HepG2 (cell line): ENCODE data around the gene TAF6L. TPM values are rescaled to one million over a fixed set of nuclear protein-coding genes. Genes with fewer than 3 reads are reported as not detected.

Experiments
- CCAR2 ChIP-seq: fragments of 200-400 bp; formaldehyde crosslinking; optimal IDR thresholded peaks from 2 replicates; pipeline ENCODE3; 2018; ENCODE audit warnings: low read depth, mild to moderate bottlenecking, low read length, moderate library complexity
- CEBPB ChIP-seq: IDR thresholded peaks from 2 replicates; pipeline ENCODE4 v1.6.1; 2011; ENCODE audit warnings: low read depth, low read length, improper control_type of control experiment, borderline replicate concordance
- MATR3 ChIP-seq: sonication (generic); formaldehyde crosslinking; IDR thresholded peaks from 2 replicates; pipeline ENCODE4 v1.4.0; 2020; ENCODE audit warnings: missing genetic modification reagents
- PAX8 ChIP-seq: sonication (generic); formaldehyde crosslinking; IDR thresholded peaks from 2 replicates; pipeline ENCODE4 v1.8.0; 2022; ENCODE audit warnings: mild to moderate bottlenecking, missing genetic modification reagents, borderline replicate concordance
- USF2 ChIP-seq, 2 experiments: sonication (generic) in 1 of 2; formaldehyde crosslinking in 1 of 2; IDR thresholded peaks; 2 replicates each; pipeline versions ENCODE4 v1.5.1 to v1.6.1; 2011 to 2020; ENCODE audit warnings: borderline replicate concordance in 1 of 2, low read depth in 1 of 2, low read length in 1 of 2, mild to moderate bottlenecking in 1 of 2, missing genetic modification reagents in 1 of 2, moderate library complexity in 1 of 2
- ZNF256 ChIP-seq: sonication (generic); formaldehyde crosslinking; conservative IDR thresholded peaks from 2 replicates; pipeline ENCODE4 v1.4.0; 2020; ENCODE audit warnings: missing genetic modification reagents
- ZNF263 ChIP-seq: sonication (generic); formaldehyde crosslinking; IDR thresholded peaks from 2 replicates; pipeline ENCODE4 v1.4.0; 2020; ENCODE audit warnings: missing genetic modification reagents
- ZNF644 ChIP-seq: IDR thresholded peaks from 2 replicates; pipeline ENCODE4 v1.6.1; 2016; ENCODE audit warnings: low read depth
- ZNF772 ChIP-seq: sonication (generic); formaldehyde crosslinking; IDR thresholded peaks from 2 replicates; pipeline ENCODE4 v1.5.0; 2020; ENCODE audit warnings: mild to moderate bottlenecking, missing genetic modification reagents
- polyA plus RNA-seq, 8 experiments: library from polyadenylated mRNA; depleted of rRNA in 3 of 8; stranded (reverse) in 7 of 8; unstranded in 1 of 8; fragments of >200 nt; fragmentation: Illumina TruSeq in 4 of 8; extraction: Trizol in 4 of 8; gene quantifications; 2 replicates each; pipeline versions ENCODE4 v1.2.1 to v1.2.3, GENCODE V29; 2011 to 2016; ENCODE audit warnings: low read depth in 4 of 8, missing spikeins in 1 of 8, mixed read lengths in 1 of 8; ENCODE audit not compliant: insufficient read depth in 1 of 8
- total RNA-seq, 5 experiments: library from RNA; depleted of rRNA; stranded (reverse); fragments of >200 nt; fragmentation: Illumina TruSeq; extraction: Trizol; gene quantifications; 2 replicates each; pipeline ENCODE4 v1.2.3, GENCODE V29; 2016; ENCODE audit warnings: low read depth in 1 of 5
- TF ChIP-seq, protein P1 (sequence below): sonication (generic); formaldehyde crosslinking; IDR thresholded peaks from 2 replicates; pipeline ENCODE4 v1.5.0; 2020; ENCODE audit warnings: mild to moderate bottlenecking, missing genetic modification reagents, borderline replicate concordance
- TF ChIP-seq, protein P2 (sequence below): sonication (generic); formaldehyde crosslinking; IDR thresholded peaks from 2 replicates; pipeline ENCODE4 v1.4.0; 2020; ENCODE audit warnings: mild to moderate bottlenecking, missing genetic modification reagents
- TF ChIP-seq, protein P3 (sequence below): sonication (generic); formaldehyde crosslinking; IDR thresholded peaks from 2 replicates; pipeline ENCODE4 v1.8.1; 2023; ENCODE audit warnings: mild to moderate bottlenecking, inconsistent platforms, moderate library complexity, missing genetic modification reagents, borderline replicate concordance
- TF ChIP-seq, protein P4 (sequence below): sonication (generic); formaldehyde crosslinking; conservative IDR thresholded peaks from 2 replicates; pipeline ENCODE4 v1.4.0; 2020; ENCODE audit warnings: missing genetic modification reagents

TAF6L gene
- total and polyA plus RNA-seq, 2 of the 13 experiments (the other 11 are each of a cell fraction or from before 2014, with no cell fraction given), result 12.6 to 19.4 TPM

- TF ChIP-seq, protein P1, sequence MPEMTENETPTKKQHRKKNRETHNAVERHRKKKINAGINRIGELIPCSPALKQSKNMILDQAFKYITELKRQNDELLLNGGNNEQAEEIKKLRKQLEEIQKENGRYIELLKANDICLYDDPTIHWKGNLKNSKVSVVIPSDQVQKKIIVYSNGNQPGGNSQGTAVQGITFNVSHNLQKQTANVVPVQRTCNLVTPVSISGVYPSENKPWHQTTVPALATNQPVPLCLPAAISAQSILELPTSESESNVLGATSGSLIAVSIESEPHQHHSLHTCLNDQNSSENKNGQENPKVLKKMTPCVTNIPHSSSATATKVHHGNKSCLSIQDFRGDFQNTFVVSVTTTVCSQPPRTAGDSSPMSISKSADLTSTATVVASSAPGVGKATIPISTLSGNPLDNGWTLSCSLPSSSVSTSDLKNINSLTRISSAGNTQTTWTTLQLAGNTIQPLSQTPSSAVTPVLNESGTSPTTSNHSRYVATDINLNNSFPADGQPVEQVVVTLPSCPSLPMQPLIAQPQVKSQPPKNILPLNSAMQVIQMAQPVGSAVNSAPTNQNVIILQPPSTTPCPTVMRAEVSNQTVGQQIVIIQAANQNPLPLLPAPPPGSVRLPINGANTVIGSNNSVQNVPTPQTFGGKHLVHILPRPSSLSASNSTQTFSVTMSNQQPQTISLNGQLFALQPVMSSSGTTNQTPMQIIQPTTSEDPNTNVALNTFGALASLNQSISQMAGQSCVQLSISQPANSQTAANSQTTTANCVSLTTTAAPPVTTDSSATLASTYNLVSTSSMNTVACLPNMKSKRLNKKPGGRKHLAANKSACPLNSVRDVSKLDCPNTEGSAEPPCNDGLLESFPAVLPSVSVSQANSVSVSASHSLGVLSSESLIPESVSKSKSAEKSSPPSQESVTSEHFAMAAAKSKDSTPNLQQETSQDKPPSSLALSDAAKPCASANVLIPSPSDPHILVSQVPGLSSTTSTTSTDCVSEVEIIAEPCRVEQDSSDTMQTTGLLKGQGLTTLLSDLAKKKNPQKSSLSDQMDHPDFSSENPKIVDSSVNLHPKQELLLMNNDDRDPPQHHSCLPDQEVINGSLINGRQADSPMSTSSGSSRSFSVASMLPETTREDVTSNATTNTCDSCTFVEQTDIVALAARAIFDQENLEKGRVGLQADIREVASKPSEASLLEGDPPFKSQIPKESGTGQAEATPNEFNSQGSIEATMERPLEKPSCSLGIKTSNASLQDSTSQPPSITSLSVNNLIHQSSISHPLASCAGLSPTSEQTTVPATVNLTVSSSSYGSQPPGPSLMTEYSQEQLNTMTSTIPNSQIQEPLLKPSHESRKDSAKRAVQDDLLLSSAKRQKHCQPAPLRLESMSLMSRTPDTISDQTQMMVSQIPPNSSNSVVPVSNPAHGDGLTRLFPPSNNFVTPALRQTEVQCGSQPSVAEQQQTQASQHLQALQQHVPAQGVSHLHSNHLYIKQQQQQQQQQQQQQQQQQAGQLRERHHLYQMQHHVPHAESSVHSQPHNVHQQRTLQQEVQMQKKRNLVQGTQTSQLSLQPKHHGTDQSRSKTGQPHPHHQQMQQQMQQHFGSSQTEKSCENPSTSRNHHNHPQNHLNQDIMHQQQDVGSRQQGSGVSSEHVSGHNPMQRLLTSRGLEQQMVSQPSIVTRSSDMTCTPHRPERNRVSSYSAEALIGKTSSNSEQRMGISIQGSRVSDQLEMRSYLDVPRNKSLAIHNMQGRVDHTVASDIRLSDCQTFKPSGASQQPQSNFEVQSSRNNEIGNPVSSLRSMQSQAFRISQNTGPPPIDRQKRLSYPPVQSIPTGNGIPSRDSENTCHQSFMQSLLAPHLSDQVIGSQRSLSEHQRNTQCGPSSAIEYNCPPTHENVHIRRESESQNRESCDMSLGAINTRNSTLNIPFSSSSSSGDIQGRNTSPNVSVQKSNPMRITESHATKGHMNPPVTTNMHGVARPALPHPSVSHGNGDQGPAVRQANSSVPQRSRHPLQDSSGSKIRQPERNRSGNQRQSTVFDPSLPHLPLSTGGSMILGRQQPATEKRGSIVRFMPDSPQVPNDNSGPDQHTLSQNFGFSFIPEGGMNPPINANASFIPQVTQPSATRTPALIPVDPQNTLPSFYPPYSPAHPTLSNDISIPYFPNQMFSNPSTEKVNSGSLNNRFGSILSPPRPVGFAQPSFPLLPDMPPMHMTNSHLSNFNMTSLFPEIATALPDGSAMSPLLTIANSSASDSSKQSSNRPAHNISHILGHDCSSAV (CRISPR knock-in tag), result no peak
- TF ChIP-seq, protein P2, sequence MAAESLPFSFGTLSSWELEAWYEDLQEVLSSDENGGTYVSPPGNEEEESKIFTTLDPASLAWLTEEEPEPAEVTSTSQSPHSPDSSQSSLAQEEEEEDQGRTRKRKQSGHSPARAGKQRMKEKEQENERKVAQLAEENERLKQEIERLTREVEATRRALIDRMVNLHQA (CRISPR knock-in tag), result no peak
- TF ChIP-seq PAX8 (CRISPR knock-in tag) (no peak), ZNF772 (no peak; the same call in 1 of the 2 replicates), ZNF644 (CRISPR knock-in tag) (no peak), USF2 (IDR thresholded peaks at IDR 0.05; ENCODE audit: low read depth, low read length) (no peak), USF2 (CRISPR knock-in tag; IDR thresholded peaks at IDR 0.05; ENCODE audit: borderline replicate concordance) (no peak), MATR3 (CRISPR knock-in tag) (no peak), ZNF256 (CRISPR knock-in tag) (no peak), CEBPB (no peak), ZNF263 (CRISPR knock-in tag) (no peak), CCAR2 (no peak)
- TF ChIP-seq, protein P3, sequence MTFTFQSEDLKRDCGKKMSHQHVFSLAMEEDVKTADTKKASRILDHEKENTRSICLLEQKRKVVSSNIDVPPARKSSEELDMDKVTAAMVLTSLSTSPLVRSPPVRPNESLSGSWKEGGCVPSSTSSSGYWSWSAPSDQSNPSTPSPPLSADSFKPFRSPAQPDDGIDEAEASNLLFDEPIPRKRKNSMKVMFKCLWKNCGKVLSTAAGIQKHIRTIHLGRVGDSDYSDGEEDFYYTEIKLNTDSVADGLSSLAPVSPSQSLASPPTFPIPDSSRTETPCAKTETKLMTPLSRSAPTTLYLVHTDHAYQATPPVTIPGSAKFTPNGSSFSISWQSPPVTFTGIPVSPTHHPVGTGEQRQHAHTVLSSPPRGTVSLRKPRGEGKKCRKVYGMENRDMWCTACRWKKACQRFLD (CRISPR knock-in tag), result no peak; the same call in 1 of the 2 replicates
- TF ChIP-seq, protein P4, sequence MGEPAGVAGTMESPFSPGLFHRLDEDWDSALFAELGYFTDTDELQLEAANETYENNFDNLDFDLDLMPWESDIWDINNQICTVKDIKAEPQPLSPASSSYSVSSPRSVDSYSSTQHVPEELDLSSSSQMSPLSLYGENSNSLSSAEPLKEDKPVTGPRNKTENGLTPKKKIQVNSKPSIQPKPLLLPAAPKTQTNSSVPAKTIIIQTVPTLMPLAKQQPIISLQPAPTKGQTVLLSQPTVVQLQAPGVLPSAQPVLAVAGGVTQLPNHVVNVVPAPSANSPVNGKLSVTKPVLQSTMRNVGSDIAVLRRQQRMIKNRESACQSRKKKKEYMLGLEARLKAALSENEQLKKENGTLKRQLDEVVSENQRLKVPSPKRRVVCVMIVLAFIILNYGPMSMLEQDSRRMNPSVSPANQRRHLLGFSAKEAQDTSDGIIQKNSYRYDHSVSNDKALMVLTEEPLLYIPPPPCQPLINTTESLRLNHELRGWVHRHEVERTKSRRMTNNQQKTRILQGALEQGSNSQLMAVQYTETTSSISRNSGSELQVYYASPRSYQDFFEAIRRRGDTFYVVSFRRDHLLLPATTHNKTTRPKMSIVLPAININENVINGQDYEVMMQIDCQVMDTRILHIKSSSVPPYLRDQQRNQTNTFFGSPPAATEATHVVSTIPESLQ (CRISPR knock-in tag), result no peak
These were observed 17.2 kb upstream of the TAF6L start, which contains the start of gene ZBTB3 (continued) for GRCh38 chr11:62753736-62754603.
